Activated CD8-positive, alpha-beta memory T cell treated with anti-CD3 and anti-CD28 coated beads for 1 hour (primary cell): Measurements from ENCODE around the gene EGFLAM.

Experiments used
- DNase-seq, 2 donors: peaks; one replicate each; pipeline ENCODE4 v3.0.0-alpha.2; 2020; ENCODE audit warnings: low read depth in 1 of 2; ENCODE audit errors: extremely low read depth in 1 of 2

Gene EGFLAM

DNA sequence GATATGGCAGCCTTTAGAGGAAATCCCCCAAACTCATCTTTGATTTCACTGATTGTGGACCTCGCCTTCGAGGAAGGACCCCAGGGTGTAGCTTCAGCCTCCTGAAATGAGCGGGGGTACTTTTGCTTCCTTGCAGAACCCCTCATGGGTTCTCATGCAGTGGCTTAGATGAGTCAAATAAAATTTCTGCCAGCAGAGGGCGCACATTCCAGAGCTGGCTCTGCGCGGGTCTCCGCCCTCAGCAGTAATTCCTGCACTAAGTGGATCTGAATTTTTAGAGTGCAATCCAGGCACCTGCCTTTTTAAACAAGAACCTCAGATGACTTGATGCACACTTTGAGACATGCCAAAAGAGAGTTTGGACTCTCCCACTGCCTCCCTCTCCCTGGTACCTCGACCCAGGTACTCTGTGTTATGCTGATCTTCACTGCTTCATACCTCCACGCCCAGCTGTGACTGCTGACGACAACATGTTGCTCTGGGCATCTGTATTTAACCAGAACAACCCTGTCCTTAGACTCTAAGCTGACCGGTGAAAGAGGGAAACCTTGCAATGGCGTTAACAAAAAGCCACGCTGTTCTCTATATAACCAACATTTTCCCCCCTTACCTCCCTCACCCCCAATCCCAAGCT is 7.3 kb downstream of the EGFLAM start:
- no peak for DNase-seq

DNA sequence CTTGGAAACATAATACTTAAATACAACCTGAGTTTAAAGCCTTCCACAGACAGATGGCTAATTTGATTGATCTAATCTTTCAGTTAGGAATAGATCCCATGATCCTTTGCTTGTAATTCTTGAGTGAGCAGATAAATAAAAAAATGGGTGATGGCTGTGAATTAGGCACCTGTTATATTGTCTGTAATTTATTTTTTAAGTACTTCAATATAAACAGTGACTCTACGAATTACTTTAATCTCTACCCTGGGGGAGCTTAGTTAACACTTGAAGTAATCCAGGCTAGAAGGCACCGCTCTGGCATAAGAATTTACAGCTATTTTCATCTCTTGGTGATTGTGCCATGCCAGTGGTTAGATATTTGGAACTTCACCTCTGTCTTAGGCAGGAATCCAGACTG is 9.0 kb downstream of the EGFLAM start:
- DNase-seq: no peak

DNA sequence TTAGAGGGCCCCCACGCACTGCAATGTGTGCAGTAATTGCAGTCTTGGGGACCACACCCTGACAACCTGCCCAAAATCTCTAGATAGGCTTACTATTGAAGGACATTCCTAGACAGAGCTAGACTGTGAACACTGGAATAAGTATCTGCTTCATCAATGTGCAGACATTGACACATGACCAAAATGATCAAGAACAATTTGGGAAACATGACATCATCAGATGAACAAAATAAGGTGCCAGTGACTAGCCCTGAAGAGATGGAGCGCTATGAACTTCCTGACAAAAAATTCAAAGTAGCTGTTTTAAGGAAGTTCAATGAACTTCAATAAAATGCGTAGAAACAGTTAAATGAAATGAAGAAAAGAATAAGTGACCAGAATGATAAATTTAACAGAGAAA is 15.3 kb downstream of the EGFLAM start:
- DNase-seq: no peak

DNA sequence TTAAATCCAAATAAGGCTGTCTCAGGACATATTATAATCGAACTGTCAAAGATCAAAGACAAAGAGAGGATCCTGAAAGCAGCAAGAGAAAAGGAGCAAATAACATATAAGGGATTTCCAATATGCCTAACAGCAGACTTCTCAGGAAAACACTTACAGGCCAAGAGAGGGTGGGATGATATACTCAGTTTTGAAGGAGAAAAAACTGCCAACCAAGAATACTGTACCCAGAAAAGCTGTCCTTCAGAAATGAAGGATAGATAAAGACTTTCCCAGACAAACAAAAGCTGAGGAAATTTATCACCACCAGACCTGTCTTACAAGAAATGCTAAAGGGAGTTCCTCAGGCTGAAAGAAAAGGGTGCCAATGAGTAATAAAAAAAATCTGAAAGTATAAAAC is 16.0 kb downstream of the EGFLAM start:
- no peak for DNase-seq

DNA sequence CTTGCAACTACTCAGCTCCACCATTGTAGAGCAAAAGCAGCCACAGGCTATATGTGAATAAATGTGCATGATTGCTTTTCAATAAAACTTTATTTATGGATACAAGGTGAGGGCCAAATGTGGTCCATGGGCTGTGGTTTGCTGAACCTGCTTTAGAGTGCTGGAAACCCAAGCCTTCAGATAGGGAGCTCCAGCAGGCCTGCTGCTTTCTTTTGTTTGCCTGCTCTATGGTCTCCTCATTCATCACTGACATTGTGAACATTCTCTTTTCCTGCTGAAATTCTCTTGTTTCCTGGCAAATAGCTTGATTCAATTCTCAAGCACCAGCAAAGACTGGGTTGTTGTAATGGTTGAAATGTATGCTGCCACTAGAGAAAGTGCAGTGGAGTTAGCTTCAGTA is 26.0 kb downstream of the EGFLAM start:
- no peak for DNase-seq

DNA sequence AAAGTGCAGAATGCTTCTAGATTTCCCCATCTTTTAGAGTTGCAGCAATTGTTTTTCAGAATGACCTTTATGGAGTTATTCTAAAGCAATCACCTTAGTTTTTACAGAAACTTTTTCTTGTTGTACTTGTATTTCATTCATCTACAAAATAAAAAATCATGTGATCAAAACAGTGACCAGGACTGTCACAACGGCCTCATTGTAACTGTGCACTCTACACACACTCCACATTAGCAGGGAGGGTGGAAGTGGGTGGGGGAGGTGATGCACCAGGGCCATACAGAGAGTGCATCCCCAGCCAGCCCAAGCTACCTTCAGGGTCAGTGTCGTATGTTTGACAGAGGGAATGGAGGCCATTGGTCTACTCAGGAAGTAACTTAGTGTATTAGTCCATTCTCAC is 26.9 kb downstream of the EGFLAM start:
- DNase-seq: no peak

DNA sequence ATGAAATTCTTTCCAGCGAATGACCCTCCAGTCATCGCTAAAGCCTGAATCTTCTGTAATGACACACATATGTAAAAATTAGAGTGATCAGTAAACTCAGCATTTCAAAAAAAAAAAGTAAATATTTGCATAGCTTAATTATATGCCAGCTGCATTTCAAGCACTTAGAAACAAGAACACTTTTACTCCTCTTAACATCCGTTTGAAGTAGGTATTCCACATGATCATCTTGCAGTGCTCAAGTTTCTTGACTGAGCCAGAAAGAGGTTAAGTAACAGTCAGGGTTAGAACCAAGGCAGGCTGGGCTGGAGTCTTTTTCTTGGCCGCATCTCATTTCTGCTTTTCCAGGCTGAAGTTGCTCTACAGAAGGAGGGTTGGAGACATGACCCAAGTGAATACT is 27.6 kb downstream of the EGFLAM start:
- no peak for DNase-seq

DNA sequence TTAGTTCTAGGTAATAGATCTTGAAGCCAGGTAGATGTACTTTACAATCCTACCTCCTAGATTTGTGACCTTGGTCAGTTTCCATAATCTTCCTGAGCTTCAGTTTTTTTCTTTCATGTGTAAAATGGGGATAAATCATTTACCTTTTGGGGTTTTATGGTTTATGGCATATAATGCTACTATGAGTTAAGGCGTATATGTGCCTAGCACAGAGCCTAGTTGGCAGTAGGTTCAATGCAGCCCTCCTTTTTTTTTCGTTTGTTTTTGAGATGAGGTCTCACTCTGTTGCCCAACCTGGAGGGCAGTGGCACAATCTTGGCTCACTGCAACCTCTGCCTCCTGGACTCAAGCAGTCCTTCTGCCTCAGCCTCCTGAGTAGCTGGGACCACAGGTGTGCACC is 28.8 kb downstream of the EGFLAM start:
- no peak for DNase-seq

DNA sequence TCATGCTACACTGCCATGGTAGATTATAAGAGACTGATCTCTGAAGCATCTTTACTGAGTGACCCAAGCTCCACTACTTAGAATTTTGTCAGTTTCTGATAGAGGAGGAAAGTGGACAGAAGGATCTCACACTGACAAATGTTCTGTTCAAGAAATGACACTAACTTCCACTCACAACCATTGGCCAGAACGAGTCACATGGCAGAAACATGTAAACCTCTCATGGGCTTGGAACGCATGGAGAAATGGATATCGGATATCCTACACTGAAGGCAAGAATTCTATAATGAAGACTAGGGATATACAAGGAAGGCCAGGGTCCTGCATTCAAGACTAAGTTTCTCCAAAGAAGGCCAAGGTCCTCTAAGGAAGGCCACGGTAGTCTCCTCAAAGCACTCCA is 31.1 kb downstream of the EGFLAM start:
- no peak for DNase-seq

DNA sequence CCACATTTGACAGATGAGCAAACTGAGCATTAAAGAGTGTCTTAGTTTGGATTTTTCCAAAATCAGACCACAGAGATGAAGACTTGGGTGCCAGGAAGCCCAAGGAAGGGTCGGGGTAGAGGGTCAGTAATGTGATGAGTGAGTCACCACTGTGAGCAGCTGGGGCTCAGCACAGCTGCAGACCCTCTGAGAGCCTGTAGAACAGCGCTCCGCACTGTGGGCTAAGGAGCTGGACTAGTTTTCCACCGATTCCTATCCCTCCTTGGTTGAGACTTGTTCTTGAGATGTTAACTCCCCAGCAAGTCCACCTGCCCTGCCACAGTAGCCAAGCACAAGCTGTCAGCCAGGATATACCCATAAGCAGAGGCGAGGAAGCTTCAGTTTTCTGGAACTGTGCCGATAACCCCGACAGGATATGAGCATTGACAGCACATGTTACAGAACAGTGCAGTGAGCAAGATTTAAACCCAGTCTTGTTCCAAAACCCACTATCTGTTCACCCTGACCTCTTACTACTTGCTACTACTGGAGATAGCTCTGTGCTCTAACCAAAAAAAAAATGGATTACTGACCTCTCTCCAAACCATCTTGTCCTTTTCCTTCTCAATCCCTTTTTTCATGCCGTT is 31.8 kb downstream of the EGFLAM start:
- no peak for DNase-seq

DNA sequence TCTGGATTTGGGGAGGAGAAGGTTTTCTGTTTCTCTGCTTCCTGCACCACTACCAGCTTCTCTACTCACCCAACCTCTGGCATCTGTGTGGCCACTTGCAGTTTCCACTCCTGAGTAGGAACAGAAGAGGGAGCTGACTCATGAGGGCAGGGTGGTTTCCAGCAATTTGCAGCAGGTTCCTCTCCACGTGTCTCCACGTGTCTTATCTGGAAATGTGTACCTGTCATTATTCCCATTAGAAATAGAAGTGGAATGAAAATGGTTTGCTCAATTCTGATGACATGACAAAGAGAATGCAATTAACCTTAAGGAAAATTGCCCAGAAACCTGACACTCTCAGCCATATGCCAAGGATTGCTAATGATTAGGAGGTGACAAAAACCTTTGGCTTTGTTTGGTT is 33.0 kb downstream of the EGFLAM start:
- no peak for DNase-seq

DNA sequence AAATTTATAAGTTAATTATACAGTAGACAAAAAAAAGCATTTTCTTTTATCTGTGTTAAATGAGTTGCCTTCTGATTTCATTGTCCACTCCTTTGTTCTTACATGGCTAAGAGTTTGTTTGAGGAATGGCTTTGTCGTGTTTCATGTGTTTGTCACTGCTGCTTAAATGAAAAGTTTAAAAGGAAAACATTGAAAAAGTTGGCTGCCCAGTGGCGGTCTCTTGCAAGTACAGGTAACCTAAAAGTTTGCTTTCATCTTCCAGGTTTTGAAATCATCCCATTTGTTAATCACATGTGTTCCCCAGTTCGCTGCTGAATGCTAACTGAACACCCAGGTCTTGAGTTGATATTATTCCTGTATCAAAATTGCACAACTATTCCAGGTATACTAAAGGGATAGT is 33.9 kb downstream of the EGFLAM start:
- DNase-seq: no peak

DNA sequence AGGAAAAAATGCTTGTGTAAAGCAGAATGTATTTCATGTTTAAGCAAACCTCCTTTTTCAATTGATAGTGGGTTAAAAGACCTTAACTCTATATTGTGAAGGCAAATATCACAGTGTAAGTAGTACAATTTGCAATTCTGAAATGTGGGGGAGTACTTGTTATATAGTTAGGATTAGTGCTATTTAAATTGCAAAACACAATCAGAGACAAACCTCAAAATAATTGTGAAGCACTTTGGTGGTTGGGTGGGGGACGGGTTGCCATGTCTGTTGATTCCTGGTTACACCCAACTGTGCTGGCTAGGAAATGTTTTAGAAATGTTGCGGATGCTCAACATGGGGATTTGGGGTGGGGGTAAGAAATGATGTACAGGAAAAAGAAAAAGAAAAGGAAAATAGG is 37.4 kb downstream of the EGFLAM start:
- DNase-seq: no peak

DNA sequence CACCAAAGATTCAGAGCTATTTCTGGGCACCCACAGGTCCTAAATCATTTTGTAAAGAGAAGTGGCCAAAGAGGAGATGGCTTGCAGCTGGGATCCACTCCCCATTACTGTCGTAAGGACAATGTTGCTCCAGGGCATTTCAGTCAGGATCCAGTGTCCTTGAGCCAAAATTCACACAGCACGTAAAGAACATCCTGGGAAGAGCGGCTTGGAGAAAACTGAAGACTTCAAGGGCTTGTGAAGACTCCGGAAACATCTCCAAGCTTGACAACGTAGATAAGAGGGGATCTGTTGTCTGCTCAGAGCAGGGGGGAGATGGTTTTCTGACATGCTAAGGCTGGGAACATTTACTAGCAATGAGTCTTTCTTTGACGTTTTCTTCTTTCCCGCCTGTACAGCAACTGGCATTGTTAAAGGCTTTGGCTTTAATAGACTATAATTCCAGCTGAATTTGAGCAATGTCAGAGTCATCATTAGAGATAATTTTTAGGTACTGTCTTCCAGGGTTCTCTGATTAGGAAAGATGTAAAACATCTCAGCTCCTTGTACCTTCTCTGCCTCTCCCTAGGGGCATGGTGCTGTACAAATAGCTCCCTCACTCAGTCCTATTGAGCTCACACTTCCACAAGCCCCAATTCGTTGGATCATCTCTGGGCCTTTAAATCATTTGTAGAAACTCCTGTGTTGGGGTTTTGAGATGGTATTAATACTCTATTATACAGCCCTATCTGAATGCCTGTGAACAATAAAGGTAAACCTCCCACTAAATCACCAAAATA is 39.7 kb downstream of the EGFLAM start:
- DNase-seq: no peak

DNA sequence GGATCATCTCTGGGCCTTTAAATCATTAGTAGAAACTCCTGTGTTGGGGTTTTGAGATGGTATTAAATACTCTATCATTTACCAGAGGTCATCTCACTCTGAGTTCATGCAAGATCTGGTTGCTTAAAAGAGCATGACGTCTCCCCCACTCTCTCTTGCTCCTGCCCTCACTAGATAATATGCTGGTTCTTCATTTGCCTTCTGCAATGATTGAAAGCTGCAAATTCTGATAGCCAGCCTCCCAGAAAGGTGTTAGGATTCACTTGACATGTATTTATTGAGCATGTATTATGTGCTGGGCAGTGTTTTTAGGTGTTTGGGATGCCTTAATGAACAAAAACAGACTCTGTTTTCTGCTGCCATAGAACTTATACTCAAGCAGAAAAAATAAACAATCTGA is 41.2 kb downstream of the EGFLAM start:
- no peak for DNase-seq

DNA sequence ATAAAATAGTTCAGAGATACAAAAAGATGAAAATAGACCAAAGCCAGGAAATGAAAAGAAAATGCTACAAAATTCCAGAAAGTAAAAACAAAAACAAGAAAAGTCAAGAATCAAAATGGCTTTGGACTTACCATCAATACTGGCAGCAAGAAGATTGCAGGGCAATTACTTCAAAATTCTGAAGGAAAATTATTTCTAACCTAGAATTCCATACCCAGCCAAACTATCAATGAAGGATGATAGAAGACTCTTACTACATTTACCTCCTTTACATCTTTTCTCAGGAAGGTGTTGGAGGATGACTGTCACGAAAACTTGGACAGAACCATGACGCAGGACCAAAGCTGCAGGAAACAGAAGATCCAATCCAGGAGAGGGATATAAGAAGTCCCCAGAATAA is 46.8 kb downstream of the EGFLAM start:
- DNase-seq: no peak

DNA sequence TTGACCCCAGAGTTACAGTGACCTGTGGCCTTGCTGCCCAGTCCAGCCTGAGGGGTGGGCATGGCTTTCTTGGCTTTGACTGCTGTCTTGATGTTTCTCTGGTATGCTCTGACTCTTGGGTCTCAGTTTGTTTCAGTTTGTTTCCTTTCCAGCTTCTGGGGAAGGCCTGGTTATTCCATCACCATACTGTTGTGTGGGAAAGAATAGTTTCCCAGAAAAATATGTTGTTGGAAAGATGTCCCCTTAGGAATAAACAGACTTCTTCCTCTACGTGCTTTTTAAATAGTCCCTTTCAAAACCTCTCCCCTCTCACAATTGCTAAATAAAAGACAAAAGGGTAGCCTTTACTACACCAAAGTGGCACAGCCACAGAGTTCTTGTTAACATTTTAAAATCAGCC is 49.5 kb downstream of the EGFLAM start:
- no peak for DNase-seq

DNA sequence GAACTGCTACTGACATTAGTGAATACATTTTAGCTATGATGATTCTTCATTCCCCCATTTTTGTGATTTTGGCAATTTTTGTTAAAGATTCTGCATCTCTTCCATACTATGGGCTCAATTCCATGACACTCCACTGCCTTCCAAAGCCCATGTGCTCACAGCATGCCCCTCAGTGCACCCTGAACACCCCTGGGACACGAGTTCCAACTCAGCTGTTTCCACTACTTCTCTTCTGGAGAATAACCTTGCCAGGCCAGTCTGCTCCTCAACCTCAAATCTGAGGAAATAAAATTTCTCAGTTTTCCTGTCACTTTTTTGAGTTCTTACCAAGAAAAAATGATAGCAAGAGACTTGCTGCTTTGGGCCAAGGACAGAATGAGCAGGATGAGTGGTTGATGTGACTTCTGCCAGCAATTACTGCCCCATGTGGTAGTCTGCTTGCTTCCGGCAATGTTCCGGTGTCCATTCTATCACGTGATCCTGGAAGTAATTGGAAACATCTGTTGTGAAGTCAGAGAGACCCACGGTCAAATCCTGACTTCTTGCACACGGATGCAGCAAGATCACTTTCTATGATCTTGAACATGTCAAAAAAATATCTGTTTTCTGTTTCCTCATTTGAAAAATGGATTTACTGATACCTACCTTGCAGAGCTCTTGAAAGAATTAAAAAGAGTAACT is 58.3 kb downstream of the EGFLAM start:
- DNase-seq: no peak

DNA sequence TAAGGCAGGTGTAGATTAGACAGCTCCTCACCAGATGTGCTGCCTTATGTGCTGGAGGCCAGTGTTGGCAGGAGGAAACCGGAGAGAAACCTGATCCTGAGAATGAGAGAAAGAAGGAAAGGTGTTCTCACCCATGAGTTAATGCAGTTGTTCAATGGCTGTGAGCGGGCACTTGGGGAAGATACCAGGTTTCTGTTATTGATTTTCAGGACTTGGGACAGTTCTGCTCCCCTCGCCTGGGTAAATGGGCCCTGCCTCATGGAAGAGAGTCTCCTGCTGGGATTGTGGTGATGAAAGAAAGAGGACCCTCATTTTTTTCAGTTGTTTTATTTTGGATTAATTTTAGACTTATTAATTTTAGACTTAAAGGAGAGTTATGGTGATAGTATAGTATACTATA is 59.5 kb downstream of the EGFLAM start:
- no peak for DNase-seq

DNA sequence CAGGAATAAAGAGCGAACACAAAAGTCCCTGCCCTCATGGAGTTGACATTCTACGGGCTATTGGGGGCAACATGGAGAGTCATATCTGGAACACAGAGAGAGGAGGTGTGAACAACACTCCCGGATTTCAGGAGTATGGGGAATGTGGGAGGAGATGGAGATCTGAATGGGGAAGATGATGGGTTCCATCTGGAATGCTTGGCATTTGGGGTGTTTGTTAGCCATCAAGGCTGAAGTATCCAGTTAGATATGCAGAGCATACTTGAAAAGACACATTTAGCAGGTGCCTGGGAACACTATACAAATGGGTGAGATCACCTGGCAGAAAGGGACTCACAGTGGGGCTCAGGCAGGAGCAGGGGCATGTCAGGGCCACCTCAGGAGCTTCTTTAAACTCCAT is 61.1 kb downstream of the EGFLAM start:
- DNase-seq: no peak

DNA sequence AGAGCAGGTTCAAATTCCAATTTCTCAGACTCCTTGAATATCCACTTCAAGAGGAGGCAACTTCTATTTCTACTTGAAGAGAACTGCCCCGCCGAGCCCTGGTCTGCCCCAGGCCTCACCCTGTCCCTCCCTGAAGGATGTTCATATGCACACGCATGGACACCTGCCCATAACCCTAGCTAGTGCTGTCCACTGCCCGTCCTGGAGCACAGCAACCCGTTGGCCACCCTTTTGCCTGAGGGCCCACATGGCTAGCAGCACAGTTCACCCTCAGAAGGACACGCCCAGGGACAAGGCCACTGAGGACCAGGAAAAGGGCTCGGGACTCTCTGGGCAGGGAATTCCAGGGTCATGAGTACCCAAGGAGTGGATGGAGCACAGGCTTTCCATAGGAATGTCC is 63.6 kb downstream of the EGFLAM start:
- no peak for DNase-seq
